Mucosa of rectum (tissue), 2 donors: ENCODE data around the gene B3GAT2.

Experiments
- H3K27ac ChIP-seq, 2 donors: one replicate each; pipeline ENCODE4 v1.7.0; 2013; ENCODE audit warnings: inconsistent platforms in 2 of 2, low read depth in 2 of 2, low read length in 2 of 2
- H3K27me3 ChIP-seq, 2 donors: one replicate each; pipeline ENCODE4 v1.7.0; 2013; ENCODE audit warnings: low read length in 2 of 2; ENCODE audit not compliant: control insufficient read depth in 2 of 2, insufficient read depth in 2 of 2
- H3K36me3 ChIP-seq, 2 donors: one replicate each; pipeline ENCODE4 v1.7.0; 2013; ENCODE audit warnings: low read length in 2 of 2; ENCODE audit not compliant: control insufficient read depth in 2 of 2, insufficient read depth in 2 of 2
- H3K4me1 ChIP-seq, 2 donors: one replicate each; pipeline ENCODE4 v1.7.0; 2013; ENCODE audit warnings: low read length in 2 of 2, mild to moderate bottlenecking in 1 of 2; ENCODE audit not compliant: control insufficient read depth in 2 of 2, insufficient read depth in 2 of 2
- H3K4me3 ChIP-seq, 2 donors: one replicate each; pipeline ENCODE4 v1.7.0; 2013; ENCODE audit warnings: low read length in 2 of 2
- H3K9ac ChIP-seq, 2 donors: one replicate each; pipeline ENCODE4 v1.7.0; 2013; ENCODE audit warnings: low read length in 2 of 2, low read depth in 1 of 2, mild to moderate bottlenecking in 1 of 2
- H3K9me3 ChIP-seq, 2 donors: one replicate each; pipeline ENCODE4 v1.7.0; 2013; ENCODE audit warnings: low read length in 2 of 2; ENCODE audit not compliant: control insufficient read depth in 2 of 2
- donor health status: healthy.
- donor health status: Normal muscosa, but diverticular disease.

The B3GAT2 gene

DNA sequence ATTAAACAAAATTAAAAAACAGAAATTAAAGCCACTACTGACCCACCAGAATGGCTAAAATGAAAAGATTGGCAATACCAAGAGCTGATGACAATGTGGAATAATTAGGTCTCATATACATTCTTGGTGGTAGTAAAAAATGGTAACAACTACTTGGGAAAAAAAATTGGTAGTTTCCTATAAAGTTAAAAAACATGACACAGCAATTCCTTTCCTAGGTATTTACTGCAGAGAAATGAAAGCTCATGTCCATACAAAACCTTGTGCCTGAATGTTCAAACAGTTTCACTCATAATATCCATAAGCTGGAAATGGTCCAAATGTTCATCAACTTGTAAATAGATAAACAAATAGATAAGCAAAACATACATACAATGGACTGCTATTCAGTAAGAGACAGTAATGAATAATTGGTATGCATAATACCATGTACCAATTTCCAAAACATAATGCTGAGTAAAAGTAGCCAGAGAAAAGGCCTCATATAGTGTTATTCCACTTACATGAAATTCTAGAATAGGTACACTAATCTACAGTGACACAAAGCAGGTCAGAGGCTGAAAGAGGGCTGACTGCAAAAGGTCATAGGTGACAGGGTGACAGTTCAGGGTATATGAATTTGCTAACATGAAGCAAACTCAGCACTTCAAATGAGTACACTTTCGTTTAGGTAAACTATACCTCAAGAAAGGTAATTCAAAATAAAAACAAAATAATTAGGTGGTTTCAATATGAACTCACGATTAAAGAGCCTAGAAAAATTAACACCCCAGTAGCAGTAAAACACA, 53.0 kb downstream of the B3GAT2 start:
- H3K9ac ChIP-seq, result no peak overlapping the region
- no peaks in the 10 kb centered on the region for H3K36me3 ChIP-seq
- H3K27me3 ChIP-seq, result no peaks in the 10 kb centered on the region
- no peak overlapping the region for H3K4me3 ChIP-seq
- H3K4me1 ChIP-seq, result no peaks in the 10 kb centered on the region
- no peak overlapping the region for H3K27ac ChIP-seq
- H3K9me3 ChIP-seq, result no peaks in the 10 kb centered on the region

DNA sequence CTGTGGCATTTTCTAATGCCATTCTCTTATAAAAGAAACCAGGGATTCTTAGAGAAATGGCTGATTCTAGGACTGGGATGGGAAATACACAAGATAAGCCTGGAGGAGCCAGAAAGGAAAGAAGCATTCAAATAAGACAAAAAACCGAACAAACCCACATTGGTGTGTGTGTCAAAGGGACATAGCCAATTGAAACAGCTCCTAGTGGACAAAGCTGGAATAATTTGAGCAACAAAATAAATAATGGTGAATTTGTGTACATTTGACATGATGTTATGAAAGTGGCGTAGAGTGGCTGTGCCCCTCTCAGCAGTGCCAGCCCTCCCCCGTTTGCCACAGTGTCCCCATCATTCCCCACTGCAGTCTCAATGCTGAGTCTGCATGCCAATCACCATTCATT, 55.5 kb downstream of the B3GAT2 start:
- no peaks in the 10 kb centered on the region for H3K27me3 ChIP-seq
- H3K27ac ChIP-seq, result no peak overlapping the region
- no peak overlapping the region for H3K9ac ChIP-seq
- H3K4me3 ChIP-seq, result no peak overlapping the region
- H3K4me1 ChIP-seq, result no peaks in the 10 kb centered on the region
- no peaks in the 10 kb centered on the region for H3K36me3 ChIP-seq
- H3K9me3 ChIP-seq, result no peaks in the 10 kb centered on the region

DNA sequence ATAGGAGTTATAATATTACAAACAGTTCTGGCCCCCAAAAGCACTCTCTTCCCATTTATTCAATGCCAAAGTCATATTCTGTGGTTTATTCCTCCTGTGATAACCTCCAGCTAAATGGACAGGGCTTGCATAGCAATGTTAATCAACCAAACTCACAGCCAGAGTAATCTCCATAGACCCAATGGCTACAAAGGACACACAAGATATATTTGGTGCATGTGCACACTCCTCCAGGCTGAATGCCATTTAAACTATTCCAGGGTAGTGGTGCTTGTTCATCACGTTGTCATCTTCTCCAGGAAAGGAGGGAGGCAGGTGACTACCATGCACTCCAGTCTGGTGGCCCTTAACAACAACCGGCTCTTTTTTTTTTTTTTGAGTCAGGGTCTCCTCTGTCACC, 56.8 kb downstream of the B3GAT2 start:
- H3K4me3 ChIP-seq, result no peak overlapping the region
- no peaks in the 10 kb centered on the region for H3K9me3 ChIP-seq
- no peaks in the 10 kb centered on the region for H3K36me3 ChIP-seq
- no peak overlapping the region for H3K27ac ChIP-seq
- H3K4me1 ChIP-seq, result no peaks in the 10 kb centered on the region
- H3K27me3 ChIP-seq, result no peaks in the 10 kb centered on the region
- no peak overlapping the region for H3K9ac ChIP-seq

DNA sequence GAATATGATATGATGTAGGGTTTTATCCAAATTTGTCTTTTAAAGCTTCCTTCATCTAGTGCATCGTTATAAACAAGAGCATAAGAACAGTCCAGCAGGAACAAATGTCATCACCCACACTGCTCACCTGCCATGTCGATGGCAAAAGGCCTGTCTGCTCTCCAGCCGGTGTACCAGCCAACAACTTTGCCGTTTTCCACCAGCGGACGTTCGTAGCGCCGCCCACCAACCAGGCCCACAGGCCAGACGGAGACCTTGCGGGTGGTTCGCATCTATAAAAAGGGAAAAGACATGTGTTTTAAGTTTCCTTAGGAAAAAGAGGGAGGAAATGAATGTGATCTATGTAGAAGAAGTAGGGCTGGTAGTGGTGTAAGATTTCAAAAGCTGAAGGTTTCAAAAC, 62.9 kb downstream of the B3GAT2 start:
- Histone ChIP-seq H3K4me1 (no peaks in the 10 kb centered on the region), H3K9ac (no peak overlapping the region), H3K36me3 (no peaks in the 10 kb centered on the region), H3K4me3 (no peak overlapping the region), H3K9me3 (no peaks in the 10 kb centered on the region), H3K27me3 (no peaks in the 10 kb centered on the region), H3K27ac (no peak overlapping the region)

DNA sequence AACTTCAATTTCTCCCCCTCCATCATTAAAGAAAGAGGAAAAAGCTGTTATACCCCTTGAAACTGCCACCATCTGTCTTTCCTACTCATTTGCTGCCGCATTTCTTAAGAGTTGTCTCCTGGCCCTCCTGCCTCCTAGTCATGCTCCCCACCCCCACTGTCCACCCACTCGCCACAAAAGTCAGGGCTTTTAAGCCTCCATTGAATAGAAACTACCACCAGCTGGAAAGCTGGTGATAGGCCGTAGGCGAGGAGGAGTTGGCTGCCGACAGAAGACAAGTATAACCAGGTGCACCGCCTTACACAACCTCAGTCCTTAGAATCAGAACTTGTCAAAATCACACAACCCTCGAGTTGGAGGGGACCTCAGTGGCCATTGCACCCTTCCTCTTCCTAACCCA, 67.6 kb downstream of the B3GAT2 start:
- Histone ChIP-seq H3K9ac (no peak overlapping the region), H3K4me3 (no peak overlapping the region), H3K27me3 (no peaks in the 10 kb centered on the region), H3K36me3 (no peaks in the 10 kb centered on the region), H3K9me3 (no peaks in the 10 kb centered on the region), H3K4me1 (no peaks in the 10 kb centered on the region), H3K27ac (no peak overlapping the region)

DNA sequence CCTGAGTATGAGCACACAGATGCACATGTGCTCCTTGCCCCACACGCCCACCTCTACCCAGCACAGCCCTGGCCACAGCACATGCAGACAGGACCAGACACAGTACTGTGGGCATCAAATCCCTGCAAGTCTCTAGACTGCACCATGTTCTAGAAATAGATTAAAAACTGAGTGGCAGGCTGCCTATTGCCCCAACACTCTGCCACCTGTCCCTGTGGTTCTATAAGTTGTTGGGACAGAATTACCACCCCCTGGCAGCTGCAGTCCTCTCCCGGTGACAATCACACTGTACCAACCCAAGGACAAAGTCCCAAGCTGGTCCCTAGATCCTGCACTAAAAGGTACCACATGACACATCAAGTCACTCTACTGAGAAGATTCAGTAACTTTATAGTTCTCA, 70.2 kb downstream of the B3GAT2 start:
- Histone ChIP-seq H3K27me3 (no peaks in the 10 kb centered on the region), H3K9me3 (no peaks in the 10 kb centered on the region), H3K9ac (no peak overlapping the region), H3K36me3 (no peaks in the 10 kb centered on the region), H3K27ac (no peak overlapping the region), H3K4me1 (no peaks in the 10 kb centered on the region), H3K4me3 (no peak overlapping the region)

DNA sequence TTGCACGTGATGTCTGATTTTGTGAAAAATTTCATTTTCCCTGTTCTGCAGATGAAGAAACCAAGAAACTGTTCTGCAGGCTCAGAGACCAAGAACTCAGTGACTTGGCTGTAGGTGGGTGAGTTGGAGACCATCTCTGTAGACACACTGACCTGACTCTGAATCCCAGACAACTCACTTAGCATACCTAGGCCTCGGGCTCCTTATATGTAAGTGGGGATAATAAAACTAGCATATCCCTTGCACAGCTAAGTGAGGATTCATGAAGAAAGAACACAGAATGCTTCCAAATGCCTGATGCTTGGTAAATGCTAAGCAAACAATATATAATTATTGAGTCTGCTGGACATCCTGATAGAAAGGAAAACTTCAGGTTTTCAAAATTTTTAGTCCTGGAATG, 70.8 kb downstream of the B3GAT2 start:
- Histone ChIP-seq H3K27me3 (no peaks in the 10 kb centered on the region), H3K27ac (no peak overlapping the region), H3K9ac (no peak overlapping the region), H3K9me3 (no peaks in the 10 kb centered on the region), H3K36me3 (no peaks in the 10 kb centered on the region), H3K4me1 (no peaks in the 10 kb centered on the region), H3K4me3 (no peak overlapping the region)

DNA sequence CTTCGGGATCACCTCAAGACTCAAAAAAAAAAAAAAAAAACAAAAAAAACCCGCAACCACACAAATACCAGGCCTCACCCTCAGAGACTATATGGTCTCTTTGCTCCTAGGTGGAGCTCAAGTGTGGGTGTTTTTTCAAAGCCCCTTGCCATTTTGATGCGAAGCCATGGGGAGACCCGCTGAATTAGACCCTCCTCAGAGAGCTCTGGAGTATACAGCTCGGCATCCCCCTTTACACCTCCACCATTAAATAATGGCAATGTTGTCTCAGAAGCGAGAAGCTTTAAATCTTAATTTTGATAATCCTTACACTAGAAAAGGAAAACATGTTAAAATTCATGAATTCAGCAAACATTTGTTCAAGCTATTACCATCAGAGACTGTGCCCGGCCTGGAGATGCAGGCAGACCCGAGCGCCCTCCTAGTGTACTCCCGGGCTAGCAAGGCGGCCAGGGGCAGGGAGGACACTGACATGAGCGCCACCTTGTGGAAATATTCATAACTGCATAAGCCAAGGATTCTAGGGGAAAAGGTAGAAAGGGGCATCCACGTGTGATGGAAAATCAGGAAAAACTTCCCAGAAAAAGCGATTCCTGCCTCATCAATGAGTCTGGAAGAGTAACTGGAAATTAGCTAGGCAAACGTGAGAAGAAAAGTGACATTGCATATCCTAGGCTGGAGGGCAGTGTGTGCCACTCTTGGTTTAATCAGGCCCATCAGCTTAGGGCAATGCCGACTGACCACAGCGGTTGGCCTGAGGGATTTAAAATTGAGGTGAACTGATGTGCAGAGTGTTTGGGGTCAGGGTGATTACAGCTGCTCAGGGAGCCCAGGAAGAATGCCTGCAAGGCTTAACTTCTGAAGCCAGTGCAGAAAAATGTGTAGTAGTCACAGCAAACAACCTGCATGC, 72.5 kb downstream of the B3GAT2 start:
- no peak overlapping the region for H3K27ac ChIP-seq
- H3K27me3 ChIP-seq, result no peaks in the 10 kb centered on the region
- no peaks in the 10 kb centered on the region for H3K36me3 ChIP-seq
- H3K9ac ChIP-seq, result no peak overlapping the region
- no peaks in the 10 kb centered on the region for H3K9me3 ChIP-seq
- H3K4me1 ChIP-seq, result no peaks in the 10 kb centered on the region
- H3K4me3 ChIP-seq, result no peak overlapping the region

DNA sequence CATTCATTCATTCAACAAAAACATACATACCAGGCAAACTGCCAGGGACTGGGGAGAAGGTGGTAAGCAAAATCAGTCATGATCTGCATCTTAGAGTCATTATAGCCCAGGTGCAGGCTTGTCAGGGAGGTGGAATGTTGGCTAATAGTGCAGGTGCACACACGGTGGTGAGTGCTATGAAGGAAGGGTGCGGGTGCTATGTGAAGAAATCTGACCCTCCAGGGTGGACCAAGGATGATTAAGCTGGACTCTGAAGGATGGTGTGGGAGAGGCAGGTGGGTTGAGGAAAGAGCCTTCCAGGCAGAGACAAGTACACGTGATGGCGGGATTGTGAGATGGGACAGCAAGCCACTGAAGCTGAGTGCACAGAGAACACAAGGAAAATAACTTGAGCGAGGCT, 77.4 kb downstream of the B3GAT2 start:
- H3K36me3 ChIP-seq, result no peaks in the 10 kb centered on the region
- H3K4me3 ChIP-seq, result no peak overlapping the region
- H3K4me1 ChIP-seq, result no peaks in the 10 kb centered on the region
- H3K9ac ChIP-seq, result no peak overlapping the region
- H3K27ac ChIP-seq, result no peak overlapping the region
- H3K27me3 ChIP-seq, result no peaks in the 10 kb centered on the region
- no peaks in the 10 kb centered on the region for H3K9me3 ChIP-seq

DNA sequence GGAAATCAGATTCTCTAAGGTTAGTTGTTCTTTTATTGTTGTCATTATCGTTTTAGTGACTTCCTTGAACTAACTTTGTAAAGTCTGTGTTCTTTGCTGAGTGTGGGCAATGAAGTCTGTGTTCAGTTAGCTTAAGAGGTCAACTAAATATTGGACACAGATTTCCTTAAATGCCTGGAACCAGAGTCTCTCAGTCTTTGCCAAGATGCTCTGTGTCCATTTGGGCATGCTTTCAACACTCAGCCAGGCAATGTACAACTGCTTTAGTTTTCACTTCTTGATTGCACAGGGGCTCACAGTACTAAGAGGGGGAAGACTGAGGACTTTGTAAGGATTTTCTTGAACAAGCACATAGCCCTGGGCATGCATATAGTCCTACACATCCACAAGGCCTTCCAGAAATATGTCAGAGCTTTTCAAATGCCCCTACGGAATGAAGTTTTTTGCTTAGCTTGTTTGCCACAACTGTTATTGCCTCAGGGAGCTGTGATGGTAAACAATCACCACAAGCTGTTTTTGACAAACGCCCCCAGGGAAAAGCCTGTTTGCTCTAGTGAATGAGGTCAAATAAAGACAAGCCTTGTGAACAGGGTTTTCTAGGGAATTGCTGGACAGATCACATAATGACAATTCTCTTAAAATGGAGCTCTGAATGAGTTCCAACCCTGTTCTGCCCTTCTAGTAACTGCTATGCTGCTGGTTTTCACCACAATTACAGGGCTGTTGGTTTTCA, 82.5 kb downstream of the B3GAT2 start:
- no peak overlapping the region for H3K9ac ChIP-seq
- no peaks in the 10 kb centered on the region for H3K36me3 ChIP-seq
- no peak overlapping the region for H3K27ac ChIP-seq
- H3K27me3 ChIP-seq, result no peaks in the 10 kb centered on the region
- peaks cover 5 to 10% of the 10 kb centered on the region in 2 donors for H3K9me3 ChIP-seq
- H3K4me3 ChIP-seq, result no peak overlapping the region
- H3K4me1 ChIP-seq, result no peaks in the 10 kb centered on the region
